HEK293 (cell line): ENCODE measurements around the gene KCTD18.

Experiments used
- CTCF ChIA-PET: fragments of 350-600 bp; formaldehyde crosslinking; extraction: SDS; loops from one replicate; lab custom pipeline; 2021; ENCODE audit warnings: antibody characterized with exemption; lab: Yijun Ruan, JAX
- POLR2A ChIA-PET: fragments of 300-600 bp; formaldehyde crosslinking; extraction: SDS; loops from one replicate; lab custom pipeline; 2020; ENCODE audit warnings: antibody characterized with exemption, inconsistent platforms; lab: Yijun Ruan, JAX
- H3K27ac ChIP-seq: fragments of 200-500 bp; sonication (Bioruptor generic); 2 replicates; pipeline ENCODE4 v1.5.1; 2014; ENCODE audit warnings: low read depth, low read length, control low read depth, inconsistent platforms; ENCODE audit errors: extremely low read depth
- H3K36me3 ChIP-seq, 2 experiments: fragments of 200-500 bp in 1 of 2; sonication (Bioruptor generic) in 1 of 2; 1 replicate in 1 of 2; 2 replicates in 1 of 2; pipeline ENCODE4 v1.5.1; 2014 to 2017; ENCODE audit warnings: inconsistent platforms in 2 of 2, low read length in 2 of 2; ENCODE audit not compliant: control insufficient read depth in 2 of 2, insufficient read depth in 1 of 2
- H3K4me1 ChIP-seq: fragments of 200-500 bp; sonication (Bioruptor generic); 2 replicates; pipeline ENCODE4 v1.5.1; 2014; ENCODE audit warnings: mild to moderate bottlenecking, low read length, inconsistent platforms; ENCODE audit not compliant: control insufficient read depth, insufficient read depth
- H3K4me3 ChIP-seq: 2 replicates; pipeline ENCODE4 v1.5.1; 2011; ENCODE audit warnings: low read depth, mild to moderate bottlenecking, control low read depth, low read length, moderate library complexity
- H3K9me3 ChIP-seq: fragments of 200-500 bp; sonication (Bioruptor generic); 2 replicates; pipeline ENCODE4 v1.5.1; 2014; ENCODE audit warnings: low read depth, low read length, inconsistent platforms; ENCODE audit not compliant: control insufficient read depth, insufficient read depth
- BCL11A ChIP-seq: fragments of 450-650 bp; formaldehyde crosslinking; IDR thresholded peaks from 2 replicates; pipeline ENCODE4 v1.5.1; 2016; ENCODE audit warnings: low read depth, missing biosample characterization, missing genetic modification characterization
- GLI2 ChIP-seq: fragments of 450-650 bp; formaldehyde crosslinking; IDR thresholded peaks from 2 replicates; pipeline ENCODE4; 2017; ENCODE audit warnings: missing biosample characterization, missing genetic modification characterization, low read depth, borderline replicate concordance
- GLI4 ChIP-seq: fragments of 450-650 bp; formaldehyde crosslinking; IDR thresholded peaks from 2 replicates; pipeline ENCODE4 v1.5.1; 2016; ENCODE audit warnings: missing biosample characterization, missing genetic modification characterization
- IKZF3 ChIP-seq: fragments of 450-650 bp; IDR thresholded peaks from 2 replicates; pipeline ENCODE4 v1.5.0; 2018; ENCODE audit warnings: missing biosample characterization, mild to moderate bottlenecking, missing genetic modification characterization, moderate library complexity
- MYNN ChIP-seq: fragments of 450-650 bp; formaldehyde crosslinking; IDR thresholded peaks from 2 replicates; pipeline ENCODE4 v1.5.1; 2016; ENCODE audit warnings: missing biosample characterization, missing genetic modification characterization, borderline replicate concordance
- PRDM1 ChIP-seq: fragments of 450-650 bp; formaldehyde crosslinking; IDR thresholded peaks from 2 replicates; pipeline ENCODE4; 2016; ENCODE audit warnings: missing biosample characterization, missing genetic modification characterization
- SCRT2 ChIP-seq: fragments of 450-650 bp; formaldehyde crosslinking; IDR thresholded peaks from 2 replicates; pipeline ENCODE4 v1.5.1; 2016; ENCODE audit warnings: missing biosample characterization, missing genetic modification characterization
- SP7 ChIP-seq: fragments of 450-650 bp; formaldehyde crosslinking; IDR thresholded peaks from 2 replicates; pipeline ENCODE4 v1.5.1; 2016; ENCODE audit warnings: missing biosample characterization, missing genetic modification characterization
- TCF7L2 ChIP-seq: IDR thresholded peaks from 2 replicates; pipeline ENCODE4 v1.6.1; 2011; ENCODE audit warnings: low read depth, mild to moderate bottlenecking, inconsistent platforms, low read length, moderate library complexity, borderline replicate concordance
- YY1 ChIP-seq: fragments of 450-650 bp; formaldehyde crosslinking; IDR thresholded peaks from 2 replicates; pipeline ENCODE4 v1.5.1; 2018; ENCODE audit warnings: missing biosample characterization, missing genetic modification characterization
- YY2 ChIP-seq: fragments of 450-650 bp; formaldehyde crosslinking; IDR thresholded peaks from 2 replicates; pipeline ENCODE4 v1.5.1; 2016; ENCODE audit warnings: missing biosample characterization, missing genetic modification characterization
- ZBTB21 ChIP-seq: fragments of 450-650 bp; formaldehyde crosslinking; IDR thresholded peaks from 2 replicates; pipeline ENCODE4 v1.5.1; 2017; ENCODE audit warnings: missing biosample characterization, missing genetic modification characterization
- ZNF146 ChIP-seq: fragments of 450-650 bp; formaldehyde crosslinking; IDR thresholded peaks from 2 replicates; pipeline ENCODE4 v1.5.1; 2016; ENCODE audit warnings: missing biosample characterization, missing genetic modification characterization
- ZNF157 ChIP-seq: fragments of 450-650 bp; formaldehyde crosslinking; IDR thresholded peaks from 2 replicates; pipeline ENCODE4 v1.5.1; 2016; ENCODE audit warnings: missing biosample characterization, missing genetic modification characterization
- ZNF16 ChIP-seq: fragments of 450-650 bp; formaldehyde crosslinking; IDR thresholded peaks from 2 replicates; pipeline ENCODE4 v1.5.1; 2016; ENCODE audit warnings: low read depth, missing biosample characterization, missing genetic modification characterization
- ZNF202 ChIP-seq: fragments of 450-650 bp; formaldehyde crosslinking; IDR thresholded peaks from 2 replicates; pipeline ENCODE4 v1.5.1; 2016; ENCODE audit warnings: missing biosample characterization, missing genetic modification characterization, borderline replicate concordance
- ZNF211 ChIP-seq: fragments of 450-650 bp; formaldehyde crosslinking; IDR thresholded peaks from 2 replicates; pipeline ENCODE4 v1.5.1; 2016; ENCODE audit warnings: low read depth, missing biosample characterization, missing genetic modification characterization
- ZNF239 ChIP-seq: fragments of 450-650 bp; formaldehyde crosslinking; IDR thresholded peaks from 2 replicates; pipeline ENCODE4 v1.5.1; 2016; ENCODE audit warnings: missing biosample characterization, missing genetic modification characterization
- ZNF26 ChIP-seq: fragments of 450-650 bp; formaldehyde crosslinking; IDR thresholded peaks from 2 replicates; pipeline ENCODE4 v1.5.1; 2016; ENCODE audit warnings: missing biosample characterization, missing genetic modification characterization
- ZNF280D ChIP-seq: fragments of 450-650 bp; formaldehyde crosslinking; IDR thresholded peaks from 2 replicates; pipeline ENCODE4 v1.5.1; 2016; ENCODE audit warnings: missing biosample characterization, missing genetic modification characterization
- ZNF394 ChIP-seq: fragments of 450-650 bp; formaldehyde crosslinking; IDR thresholded peaks from 2 replicates; pipeline ENCODE4 v1.5.1; 2016; ENCODE audit warnings: missing biosample characterization, missing genetic modification characterization, mild to moderate bottlenecking, moderate library complexity, borderline replicate concordance
- ZNF404 ChIP-seq: fragments of 450-650 bp; formaldehyde crosslinking; IDR thresholded peaks from 2 replicates; pipeline ENCODE4 v1.5.1; 2017; ENCODE audit warnings: missing biosample characterization, missing genetic modification characterization
- ZNF426 ChIP-seq: fragments of 450-650 bp; formaldehyde crosslinking; IDR thresholded peaks from 2 replicates; pipeline ENCODE4 v1.5.1; 2017; ENCODE audit warnings: missing biosample characterization, missing genetic modification characterization, mild to moderate bottlenecking, inconsistent platforms, moderate library complexity
- ZNF48 ChIP-seq: fragments of 450-650 bp; formaldehyde crosslinking; IDR thresholded peaks from 2 replicates; pipeline ENCODE4 v1.5.1; 2016; ENCODE audit warnings: missing biosample characterization, missing genetic modification characterization
- ZNF626 ChIP-seq: fragments of 450-650 bp; sonication (Bioruptor Pico); formaldehyde crosslinking; IDR thresholded peaks from 2 replicates; pipeline ENCODE4 v1.5.1; 2018; ENCODE audit warnings: missing biosample characterization, missing genetic modification characterization, inconsistent platforms
- ZNF837 ChIP-seq: fragments of 450-650 bp; formaldehyde crosslinking; IDR thresholded peaks from 2 replicates; pipeline ENCODE4 v1.5.1; 2016; ENCODE audit warnings: missing biosample characterization, missing genetic modification characterization
- ZXDB ChIP-seq: fragments of 450-650 bp; formaldehyde crosslinking; IDR thresholded peaks from 2 replicates; pipeline ENCODE4 v1.5.1; 2016; ENCODE audit warnings: missing biosample characterization, missing genetic modification characterization
- TF ChIP-seq, protein P1 (sequence below): fragments of 450-650 bp; formaldehyde crosslinking; IDR thresholded peaks from 2 replicates; pipeline ENCODE4 v1.5.1; 2016; ENCODE audit warnings: missing biosample characterization, missing genetic modification characterization
- TF ChIP-seq, protein P2 (sequence below): fragments of 450-650 bp; formaldehyde crosslinking; IDR thresholded peaks from 2 replicates; pipeline ENCODE4 v1.5.1; 2017; ENCODE audit warnings: missing biosample characterization, missing genetic modification characterization
- TF ChIP-seq, protein P3 (sequence below): IDR thresholded peaks from 2 replicates; pipeline ENCODE4 v1.6.1; 2011; ENCODE audit warnings: mild to moderate bottlenecking, low read depth, low read length, borderline replicate concordance

KCTD18 gene

GRCh38 chr2:200525882-200526651, 16.2 kb upstream of the KCTD18 start, which contains the start of gene SGO2:
Gene SGO2, plus strand, starts transcription at chr2:200526207. Its CDS starts 6,769 bp downstream, at chr2:200532976.
- ChIA-PET CTCF (interaction anchor here (0.5 to 1.2 kb wide), 5 partner anchors 9 to 1220 kb away, joined by 3 to 7 read pairs (median 3); no protein-coding TSS in a partner anchor), POLR2A (interaction anchor here (0.6 to 1.5 kb wide), 5 partner anchors 9 to 487 kb away, joined by 3 to 4 read pairs (median 3); partner anchors contain the start of gene KCTD18)
- Histone ChIP-seq H3K27ac (peak within 1 kb of the TSS; percentile 59), H3K9me3 (no peaks in the 10 kb centered on the region), H3K4me3 (peak within 1 kb of the TSS; percentile 89), H3K4me1 (peaks cover 10% of the 10 kb centered on the region; the same call in 1 of the 2 replicates), H3K36me3 (no peaks in the 10 kb centered on the region)
- TF ChIP-seq SP7 (tag by site-specific recombination) (peak; percentile 41; the same call in 1 of the 2 replicates), MYNN (tag by site-specific recombination) (no peak), ZNF202 (tag by site-specific recombination) (no peak), SCRT2 (no peak), ZNF239 (tag by site-specific recombination) (no peak), YY1 (no peak), ZNF146 (tag by site-specific recombination) (no peak), ZNF404 (no peak), ZNF837 (tag by site-specific recombination) (no peak), ZNF16 (tag by site-specific recombination) (no peak), ZNF26 (tag by site-specific recombination) (no peak), ZNF426 (tag by site-specific recombination) (no peak), ZNF394 (tag by site-specific recombination) (no peak), ZNF280D (no peak), GLI4 (tag by site-specific recombination) (no peak), PRDM1 (no peak; the same call in none of the 2 replicates), IKZF3 (tag by site-specific recombination) (no peak), TCF7L2 (no peak), ZNF211 (tag by site-specific recombination) (no peak), GLI2 (tag by site-specific recombination) (no peak), ZNF626 (tag by site-specific recombination) (no peak), YY2 (no peak), ZBTB21 (no peak), ZNF157 (no peak), BCL11A (tag by site-specific recombination) (no peak), ZNF48 (tag by site-specific recombination) (no peak), ZXDB (tag by site-specific recombination) (peak; percentile 100)
- TF ChIP-seq, protein P1, sequence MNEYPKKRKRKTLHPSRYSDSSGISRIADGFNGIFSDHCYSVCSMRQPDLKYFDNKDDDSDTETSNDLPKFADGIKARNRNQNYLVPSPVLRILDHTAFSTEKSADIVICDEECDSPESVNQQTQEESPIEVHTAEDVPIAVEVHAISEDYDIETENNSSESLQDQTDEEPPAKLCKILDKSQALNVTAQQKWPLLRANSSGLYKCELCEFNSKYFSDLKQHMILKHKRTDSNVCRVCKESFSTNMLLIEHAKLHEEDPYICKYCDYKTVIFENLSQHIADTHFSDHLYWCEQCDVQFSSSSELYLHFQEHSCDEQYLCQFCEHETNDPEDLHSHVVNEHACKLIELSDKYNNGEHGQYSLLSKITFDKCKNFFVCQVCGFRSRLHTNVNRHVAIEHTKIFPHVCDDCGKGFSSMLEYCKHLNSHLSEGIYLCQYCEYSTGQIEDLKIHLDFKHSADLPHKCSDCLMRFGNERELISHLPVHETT (tag by site-specific recombination) = no peak
- TF ChIP-seq, protein P2, sequence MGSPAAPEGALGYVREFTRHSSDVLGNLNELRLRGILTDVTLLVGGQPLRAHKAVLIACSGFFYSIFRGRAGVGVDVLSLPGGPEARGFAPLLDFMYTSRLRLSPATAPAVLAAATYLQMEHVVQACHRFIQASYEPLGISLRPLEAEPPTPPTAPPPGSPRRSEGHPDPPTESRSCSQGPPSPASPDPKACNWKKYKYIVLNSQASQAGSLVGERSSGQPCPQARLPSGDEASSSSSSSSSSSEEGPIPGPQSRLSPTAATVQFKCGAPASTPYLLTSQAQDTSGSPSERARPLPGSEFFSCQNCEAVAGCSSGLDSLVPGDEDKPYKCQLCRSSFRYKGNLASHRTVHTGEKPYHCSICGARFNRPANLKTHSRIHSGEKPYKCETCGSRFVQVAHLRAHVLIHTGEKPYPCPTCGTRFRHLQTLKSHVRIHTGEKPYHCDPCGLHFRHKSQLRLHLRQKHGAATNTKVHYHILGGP = no peak
- TF ChIP-seq, protein P3, sequence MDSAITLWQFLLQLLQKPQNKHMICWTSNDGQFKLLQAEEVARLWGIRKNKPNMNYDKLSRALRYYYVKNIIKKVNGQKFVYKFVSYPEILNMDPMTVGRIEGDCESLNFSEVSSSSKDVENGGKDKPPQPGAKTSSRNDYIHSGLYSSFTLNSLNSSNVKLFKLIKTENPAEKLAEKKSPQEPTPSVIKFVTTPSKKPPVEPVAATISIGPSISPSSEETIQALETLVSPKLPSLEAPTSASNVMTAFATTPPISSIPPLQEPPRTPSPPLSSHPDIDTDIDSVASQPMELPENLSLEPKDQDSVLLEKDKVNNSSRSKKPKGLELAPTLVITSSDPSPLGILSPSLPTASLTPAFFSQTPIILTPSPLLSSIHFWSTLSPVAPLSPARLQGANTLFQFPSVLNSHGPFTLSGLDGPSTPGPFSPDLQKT = no peak
